H9 (cell line): ENCODE data around the gene ROBO2. TPM values are rescaled to one million over a fixed set of nuclear protein-coding genes. Genes with fewer than 3 reads are reported as not detected.

Experiments used
- DNase-seq: peaks from one replicate; pipeline ENCODE4 v3.0.0-alpha.2; 2017
- H2AFZ ChIP-seq: one replicate; pipeline ENCODE4 v1.6.1; 2013; ENCODE audit warnings: mild to moderate bottlenecking, low read length, control low read depth, moderate library complexity
- H2AK5ac ChIP-seq: 2 replicates; pipeline ENCODE4 v1.6.1; 2013; ENCODE audit warnings: low read length, control low read depth, mixed read lengths; ENCODE audit not compliant: insufficient read length
- H2BK120ac ChIP-seq: one replicate; pipeline ENCODE4 v1.6.1; 2013; ENCODE audit warnings: low read depth, mild to moderate bottlenecking, low read length, control low read depth, inconsistent platforms; ENCODE audit not compliant: poor library complexity, severe bottlenecking
- H2BK12ac ChIP-seq: 2 replicates; pipeline ENCODE4 v1.6.1; 2013; ENCODE audit warnings: low read length, control low read depth, mixed read lengths, low read depth; ENCODE audit not compliant: insufficient read length
- H2BK15ac ChIP-seq: 2 replicates; pipeline ENCODE4 v1.6.1; 2013; ENCODE audit warnings: low read depth, low read length, control low read depth
- H2BK20ac ChIP-seq: one replicate; pipeline ENCODE4 v1.6.1; 2013; ENCODE audit warnings: low read depth, mild to moderate bottlenecking, low read length, control low read depth, inconsistent platforms; ENCODE audit not compliant: poor library complexity, severe bottlenecking
- H2BK5ac ChIP-seq: 2 replicates; pipeline ENCODE4 v1.6.1; 2013; ENCODE audit warnings: low read length, control low read depth, mixed read lengths; ENCODE audit not compliant: insufficient read length
- H3K14ac ChIP-seq: 2 replicates; pipeline ENCODE4 v1.6.1; 2013; ENCODE audit warnings: low read length, control low read depth; ENCODE audit not compliant: insufficient read depth
- H3K18ac ChIP-seq: 2 replicates; pipeline ENCODE4 v1.6.1; 2013; ENCODE audit warnings: low read depth, mild to moderate bottlenecking, mixed read lengths, low read length, control low read depth; ENCODE audit not compliant: insufficient read length
- H3K23ac ChIP-seq: 2 replicates; pipeline ENCODE4 v1.6.1; 2013; ENCODE audit warnings: low read length, control low read depth, mixed read lengths, low read depth; ENCODE audit not compliant: insufficient read length
- H3K23me2 ChIP-seq: 2 replicates; pipeline ENCODE4 v1.6.1; 2013; ENCODE audit warnings: low read depth, mild to moderate bottlenecking, mixed read lengths, low read length, control low read depth; ENCODE audit not compliant: insufficient read length, poor library complexity, severe bottlenecking
- H3K27ac ChIP-seq: 2 replicates; pipeline ENCODE4 v1.5.1; 2013; ENCODE audit warnings: low read length, control low read depth, mixed read lengths, low read depth; ENCODE audit not compliant: insufficient read length
- H3K27me3 ChIP-seq: 2 replicates; pipeline ENCODE4 v1.6.1; 2013; ENCODE audit warnings: low read length, control low read depth, inconsistent platforms; ENCODE audit not compliant: insufficient read depth
- H3K4ac ChIP-seq: 2 replicates; pipeline ENCODE4 v1.6.1; 2013; ENCODE audit warnings: low read depth, mild to moderate bottlenecking, control low read depth, inconsistent platforms, low read length, moderate library complexity
- H3K4me1 ChIP-seq: 2 replicates; pipeline ENCODE4 v1.6.1; 2013; ENCODE audit warnings: low read length, control low read depth, inconsistent platforms; ENCODE audit not compliant: insufficient read depth
- H3K4me2 ChIP-seq: 2 replicates; pipeline ENCODE4 v1.6.1; 2013; ENCODE audit warnings: low read length, control low read depth, mixed read lengths; ENCODE audit not compliant: insufficient read length, insufficient read depth
- H3K56ac ChIP-seq: 2 replicates; pipeline ENCODE4 v1.6.1; 2013; ENCODE audit warnings: low read depth, mild to moderate bottlenecking, mixed read lengths, low read length, control low read depth; ENCODE audit not compliant: insufficient read length
- H3K79me1 ChIP-seq: 2 replicates; pipeline ENCODE4 v1.6.1; 2013; ENCODE audit warnings: low read depth, mild to moderate bottlenecking, moderate library complexity, low read length, control low read depth, inconsistent platforms; ENCODE audit not compliant: insufficient read depth, poor library complexity, severe bottlenecking
- H3K79me2 ChIP-seq: 2 replicates; pipeline ENCODE4 v1.6.1; 2013; ENCODE audit warnings: low read length, control low read depth, inconsistent platforms; ENCODE audit not compliant: insufficient read depth
- H3K9ac ChIP-seq: 2 replicates; pipeline ENCODE4 v1.6.1; 2013; ENCODE audit warnings: low read length, control low read depth, mixed read lengths; ENCODE audit not compliant: insufficient read length; ENCODE audit errors: extremely low read depth
- H3K9me3 ChIP-seq: one replicate; pipeline ENCODE4 v1.6.1; 2013; ENCODE audit warnings: low read depth, low read length, inconsistent platforms; ENCODE audit not compliant: control insufficient read depth
- H3T11ph ChIP-seq: one replicate; pipeline ENCODE4 v1.6.1; 2013; ENCODE audit warnings: mild to moderate bottlenecking, low read length, control low read depth, inconsistent platforms
- H4K20me1 ChIP-seq: one replicate; pipeline ENCODE4 v1.6.1; 2013; ENCODE audit not compliant: control insufficient read depth, insufficient read length, insufficient read depth
- H4K5ac ChIP-seq: 2 replicates; pipeline ENCODE4 v1.6.1; 2013; ENCODE audit warnings: low read depth, mild to moderate bottlenecking, mixed read lengths, low read length, control low read depth; ENCODE audit not compliant: insufficient read length
- H4K8ac ChIP-seq: replicated peaks from 2 replicates; pipeline ENCODE4 v1.6.1; 2013; ENCODE audit warnings: low read length, control low read depth, mixed read lengths, low read depth; ENCODE audit not compliant: insufficient read length
- H4K91ac ChIP-seq: 2 replicates; pipeline ENCODE4 v1.6.1; 2013; ENCODE audit warnings: low read depth, mild to moderate bottlenecking, moderate library complexity, mixed read lengths, low read length, control low read depth; ENCODE audit not compliant: insufficient read length
- H3K27ac Mint-ChIP-seq, 3 experiments: 2 replicates in 2 of 3; 3 replicates in 1 of 3; pipeline ENCODE4 v1.8.0; 2020 to 2021; ENCODE audit warnings: mixed read lengths in 3 of 3, mild to moderate bottlenecking in 1 of 3, moderate library complexity in 1 of 3
- H3K27me3 Mint-ChIP-seq: 2 replicates; pipeline ENCODE4 v1.8.0; 2021; ENCODE audit warnings: low read depth, mild to moderate bottlenecking, moderate library complexity, mixed read lengths
- H3K36me3 Mint-ChIP-seq, 3 experiments: 2 replicates in 2 of 3; 3 replicates in 1 of 3; pipeline ENCODE4 v1.8.0; 2020 to 2021; ENCODE audit warnings: low read depth in 3 of 3, mixed read lengths in 3 of 3; ENCODE audit not compliant: insufficient read depth in 1 of 3
- H3K4me1 Mint-ChIP-seq, 2 experiments: 2 replicates each; pipeline ENCODE4 v1.8.0; 2020; ENCODE audit warnings: mixed read lengths in 2 of 2
- H3K4me3 Mint-ChIP-seq, 2 experiments: 2 replicates in 1 of 2; 3 replicates in 1 of 2; pipeline ENCODE4 v1.8.0; 2020 to 2021; ENCODE audit warnings: mild to moderate bottlenecking in 2 of 2, mixed read lengths in 2 of 2, moderate library complexity in 1 of 2
- H3K9me3 Mint-ChIP-seq, 2 experiments: 2 replicates in 1 of 2; 3 replicates in 1 of 2; pipeline ENCODE4 v1.8.0; 2020; ENCODE audit warnings: mild to moderate bottlenecking in 2 of 2, mixed read lengths in 2 of 2, moderate library complexity in 1 of 2
- CTCF ChIP-seq: fragments of 200-600 bp; sonication (generic); conservative IDR thresholded peaks from 3 replicates; pipeline ENCODE4 v1.8.0; 2021; ENCODE audit warnings: antibody characterized with exemption, mild to moderate bottlenecking
- total RNA-seq: library from RNA; stranded (reverse); gene quantifications from 2 replicates; pipeline ENCODE4 v1.2.1, GENCODE V29; 2021

Gene ROBO2
- total RNA-seq, 1 experiment from 2014 or later, result 2.3 TPM

GRCh38 chr3:77150759-77151158, 110.9 kb downstream of the ROBO2 start:
- Mint-ChIP-seq H3K9me3 (no peaks in the 10 kb centered on the region), H3K27ac (no peak overlapping the region), H3K27me3 (no peaks in the 10 kb centered on the region), H3K4me3 (no peak overlapping the region), H3K36me3 (no peaks in the 10 kb centered on the region), H3K4me1 (peaks cover 27 to 32% of the 10 kb centered on the region in 2 experiments)
- Histone ChIP-seq H4K5ac (no peak overlapping the region), H2AFZ (no peak overlapping the region), H3K14ac (no peak overlapping the region), H3K27ac (no peak overlapping the region), H4K91ac (no peak overlapping the region), H2AK5ac (no peak overlapping the region), H3K9me3 (no peaks in the 10 kb centered on the region), H3K79me2 (no peaks in the 10 kb centered on the region), H3K4me1 (peaks cover 5% of the 10 kb centered on the region; the same call in 1 of the 2 replicates), H3T11ph (no peak overlapping the region), H2BK15ac (no peak overlapping the region), H3K23me2 (no peaks in the 10 kb centered on the region), H3K18ac (no peak overlapping the region), H4K8ac (no peak overlapping the region), H3K23ac (no peak overlapping the region), H3K27me3 (no peaks in the 10 kb centered on the region), H3K56ac (no peak overlapping the region), H2BK5ac (no peak overlapping the region), H2BK20ac (no peak overlapping the region), H3K79me1 (no peaks in the 10 kb centered on the region), H3K9ac (no peak overlapping the region), H4K20me1 (no peaks in the 10 kb centered on the region), H3K4me2 (no peak overlapping the region), H2BK12ac (no peak overlapping the region), H3K4ac (no peak overlapping the region), H2BK120ac (no peak overlapping the region)
- no peak for DNase-seq
- no peak for TF ChIP-seq CTCF
